Measurements from ENCODE around the gene DISC1. TPM values are rescaled to one million over a fixed set of nuclear protein-coding genes. Genes with fewer than 3 reads are reported as not detected.

DISC1 gene
- total and polyA plus RNA-seq, 2 experiments from 2014 or later = 2.1 to 6.5 TPM

GRCh38 chr1:231694465-231695077 is 68.0 kb downstream of the DISC1 start:
- Histone ChIP-seq H3K27ac (ENCODE audit: low read depth) (no peak overlapping the region), H2AFZ (no peak overlapping the region), H3K4me2 (no peak overlapping the region), H3K36me3 (ENCODE audit: insufficient read depth) (no peaks in the 10 kb centered on the region), H3K9me2 (ENCODE audit: insufficient read depth) (no peaks in the 10 kb centered on the region), H3K4me3 (no peak overlapping the region), H3F3A (replicated peaks; ENCODE audit: low read depth) (no peaks in the 10 kb centered on the region), H4K20me1 (replicated peaks; ENCODE audit: insufficient read depth) (no peaks in the 10 kb centered on the region; the same call in 1 of the 2 replicates), H3K79me2 (replicated peaks; ENCODE audit: insufficient read depth) (no peaks in the 10 kb centered on the region), H3K27me3 (ENCODE audit: insufficient read depth) (no peaks in the 10 kb centered on the region), H3K4me1 (ENCODE audit: insufficient read depth) (no peaks in the 10 kb centered on the region)
- no peaks in the 10 kb centered on the region; the same call in 2 of the 3 replicates for H3K36me3 Mint-ChIP-seq (ENCODE audit: low read depth)
- H3K4me3 Mint-ChIP-seq = no peak overlapping the region
- DNase-seq (ENCODE audit: low spot score) = no peak
- no peak for TF ChIP-seq EZH2 (IDR thresholded peaks at IDR 0.05; ENCODE audit: low read depth, unreplicated experiment)
- TF ChIP-seq CTCF (conservative IDR thresholded peaks at IDR 0.05; ENCODE audit: low read depth in 2 of 2) = no peak
- TF ChIP-seq REST (IDR thresholded peaks at IDR 0.05; ENCODE audit: unreplicated experiment) = no peak
- no peak for TF ChIP-seq ZNF462 (CRISPR knock-in tag; IDR thresholded peaks at IDR 0.05)
- no peak for TF ChIP-seq POLR2AphosphoS5 (IDR thresholded peaks at IDR 0.05; ENCODE audit: low read depth)
- TF ChIP-seq ETS1 (IDR thresholded peaks at IDR 0.05) = no peak
- TF ChIP-seq STAT1 (IDR thresholded peaks at IDR 0.05; ENCODE audit: unreplicated experiment) = no peak
- no peak for TF ChIP-seq ZNF114 (CRISPR knock-in tag; IDR thresholded peaks at IDR 0.05)
- TF ChIP-seq CREB1 (CRISPR knock-in tag; IDR thresholded peaks at IDR 0.05; ENCODE audit: low read depth) = no peak
- TF ChIP-seq NANOG (IDR thresholded peaks at IDR 0.05; ENCODE audit: borderline replicate concordance) = no peak
- TF ChIP-seq ZNF331 (CRISPR knock-in tag; IDR thresholded peaks at IDR 0.05; ENCODE audit: low read depth) = no peak
- no peak for TF ChIP-seq JUNB (IDR thresholded peaks at IDR 0.05; ENCODE audit: unreplicated experiment)
- no peak for TF ChIP-seq EZH2phosphoT487 (IDR thresholded peaks at IDR 0.05; ENCODE audit: unreplicated experiment)
- no peak for ATAC-seq
- peaks cover 17% of the 10 kb centered on the region for H3K4me1 Mint-ChIP-seq
- no peaks in the 10 kb centered on the region for H3K9me3 Mint-ChIP-seq
- no peak overlapping the region for H3K27ac Mint-ChIP-seq
- H3K27me3 Mint-ChIP-seq (ENCODE audit: insufficient read depth, low read depth, poor library complexity) = no peaks in the 10 kb centered on the region
